Measurements from ENCODE around the gene DGKG.

DNA sequence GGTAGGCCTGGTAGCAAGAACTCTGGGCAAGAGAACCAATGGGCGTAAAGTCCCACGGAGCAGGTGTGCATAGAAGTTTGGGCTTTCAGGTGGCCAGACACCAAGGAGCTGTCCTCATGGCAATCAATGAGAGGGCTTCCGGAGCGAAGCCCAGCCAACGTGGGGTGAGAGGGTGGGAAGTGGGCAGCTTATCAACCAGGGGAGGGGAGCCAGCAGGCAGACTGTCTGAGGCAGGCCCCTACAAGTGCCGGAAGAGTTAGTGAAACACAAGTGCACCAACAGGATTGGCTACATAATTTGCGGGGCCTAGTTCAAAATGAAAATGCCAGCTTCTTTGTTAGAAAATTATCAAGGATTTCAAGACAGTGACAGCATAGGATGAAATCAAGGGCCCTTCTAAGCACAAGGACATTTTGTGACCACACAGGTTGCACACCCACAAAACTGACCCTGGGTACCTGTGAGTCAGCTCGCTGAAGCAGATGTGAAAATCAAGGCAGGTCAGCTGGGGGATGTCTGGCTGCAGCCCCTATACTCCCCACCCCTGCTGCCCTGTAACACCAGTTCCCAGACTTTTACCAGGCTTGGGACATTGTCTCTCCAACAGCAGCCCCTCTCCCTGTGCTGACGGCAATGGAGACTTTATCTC lies 151.1 kb downstream of the DGKG start:
- no peak for TF ChIP-seq EZH2 (IDR thresholded peaks at IDR 0.05)
- TF ChIP-seq POLR2AphosphoS5 (IDR thresholded peaks at IDR 0.05; ENCODE audit: borderline replicate concordance, low read depth, low read length) = no peak
- TF ChIP-seq FOXP2 (optimal IDR thresholded peaks at IDR 0.05; ENCODE audit: control extremely low read depth, extremely low read length, insufficient read depth) = no peak

Data from SK-N-MC (cell line).